H1 (cell line): ENCODE results near the gene MLLT6. TPM values are rescaled to one million over a fixed set of nuclear protein-coding genes. Genes with fewer than 3 reads are reported as not detected.

Experiments
- CBX8 ChIP-seq: fragments of 300-800, 300-1000 bp; sonication (generic); IDR thresholded peaks from 2 replicates; pipeline ENCODE4 v1.7.1; 2016; ENCODE audit warnings: low read depth, low read length, borderline replicate concordance
- CHD7 ChIP-seq: fragments of 300-600 bp; sonication (generic); IDR thresholded peaks from 2 replicates; pipeline ENCODE4 v1.7.1; 2012; ENCODE audit warnings: low read length, moderate library complexity, mild to moderate bottlenecking, inconsistent platforms; ENCODE audit not compliant: insufficient replicate concordance
- PHF8 ChIP-seq: fragments of 200-600 bp; sonication (generic); conservative IDR thresholded peaks from 2 replicates; pipeline ENCODE4 v1.7.1; 2012; ENCODE audit warnings: low read depth, mild to moderate bottlenecking, inconsistent platforms, low read length, moderate library complexity
- RBBP5 ChIP-seq: IDR thresholded peaks from 2 replicates; pipeline ENCODE4 v1.7.1; 2012; ENCODE audit warnings: low read depth, mild to moderate bottlenecking, inconsistent platforms, low read length, moderate library complexity, borderline replicate concordance
- RNF2 ChIP-seq: fragments of 200-900, 300-1000 bp; sonication (generic); IDR thresholded peaks from 2 replicates; pipeline ENCODE4 v1.7.1; 2016; ENCODE audit warnings: borderline replicate concordance, low read depth, mild to moderate bottlenecking, antibody characterized with exemption, low read length; ENCODE audit not compliant: poor library complexity, severe bottlenecking; ENCODE audit errors: missing control alignments
- polyA plus RNA-seq, 7 experiments: library from polyadenylated mRNA; depleted of rRNA in 3 of 7; stranded (reverse) in 5 of 7; unstranded in 2 of 7; fragments of >200 nt in 5 of 7; fragments of 200-250 nt in 2 of 7; gene quantifications; 1 replicate in 5 of 7; 2 replicates in 1 of 7; 4 replicates in 1 of 7; pipeline versions ENCODE4 v1.2.1 to v1.2.3, GENCODE V29; 2011 to 2013; ENCODE audit warnings: missing spikeins in 2 of 7, mixed read lengths in 2 of 7
- total RNA-seq: library from RNA; stranded (reverse); fragmentation: NEBNext Ultra II Directional; extraction: Animal tissue kit (Norgen Biotek cat#: 25700); gene quantifications from 2 replicates; pipeline ENCODE4 v1.2.1, GENCODE V29; 2021

The MLLT6 gene
- total and polyA plus RNA-seq, 2 of the 8 experiments (the other 6 are each of a cell fraction or from before 2014, with no cell fraction given), result 6.5 to 8.0 TPM

GRCh38 chr17:38715216-38715943, 10.3 kb downstream of the MLLT6 start (continued):
- no peak for TF ChIP-seq PHF8
- TF ChIP-seq RNF2, result no peak
- no peak for TF ChIP-seq CHD7
- no peak for TF ChIP-seq CBX8
- TF ChIP-seq RBBP5, result no peak
